Mesenteric fat pad (tissue), 1 donor: ENCODE results near the gene MOB3B. TPM values are rescaled to one million over a fixed set of nuclear protein-coding genes. Genes with fewer than 3 reads are reported as not detected.
"Not testable (repeated sequence)": the region's sequence is repeated elsewhere in the genome, so short reads cannot be mapped to it uniquely, and the experiment has no call there.

ENCODE experiments used
- DNase-seq: peaks from one replicate; pipeline ENCODE4 v3.0.0-alpha.2; 2020; ENCODE audit warnings: low spot score
- total RNA-seq: library from RNA; stranded (reverse); fragmentation: NEBNext Ultra II Directional; extraction: Animal tissue kit (Norgen Biotek cat#: 25700); gene quantifications from one replicate; pipeline ENCODE4 v1.2.1, GENCODE V29; 2021
- donor health status: DM: yes; HTN: yes; CAD: no.

Gene MOB3B
- total RNA-seq, 1 donor from 2014 or later, result 3.8 TPM

- DNase-seq, result no peak
Observed at GRCh38 chr9:27519466-27520465, 9.8 kb downstream of the MOB3B start.

- no peak for DNase-seq
Observed at GRCh38 chr9:27518809-27519208, 10.8 kb downstream of the MOB3B start.

GRCh38 chr9:27518006-27518405, 11.6 kb downstream of the MOB3B start:
- no peak for DNase-seq

- no peak for DNase-seq
Observed at GRCh38 chr9:27514551-27514950, 15.1 kb downstream of the MOB3B start.

GRCh38 chr9:27511771-27512170, 17.8 kb downstream of the MOB3B start:
- DNase-seq, result no peak

- no peak for DNase-seq
Observed at GRCh38 chr9:27510780-27511179, 18.8 kb downstream of the MOB3B start.

- DNase-seq, result no peak
Observed at GRCh38 chr9:27506981-27507380, 22.6 kb downstream of the MOB3B start.

GRCh38 chr9:27505744-27506161, 23.9 kb downstream of the MOB3B start:
- no peak for DNase-seq

- no peak for DNase-seq
Observed at GRCh38 chr9:27504259-27504658, 25.4 kb downstream of the MOB3B start.

- DNase-seq, result no peak
Observed at GRCh38 chr9:27503623-27504022, 26.0 kb downstream of the MOB3B start.

GRCh38 chr9:27500902-27501301, 28.7 kb downstream of the MOB3B start:
- not testable (repeated sequence) for DNase-seq

- DNase-seq, result no peak
Observed at GRCh38 chr9:27499451-27499850, 30.2 kb downstream of the MOB3B start.

GRCh38 chr9:27497883-27498417, 31.7 kb downstream of the MOB3B start:
- DNase-seq, result no peak

- DNase-seq, result no peak
Observed at GRCh38 chr9:27496135-27496504, 33.5 kb downstream of the MOB3B start.

GRCh38 chr9:27495480-27496134, 34.0 kb downstream of the MOB3B start:
- no peak for DNase-seq

- DNase-seq, result no peak
Observed at GRCh38 chr9:27491154-27491553, 38.5 kb downstream of the MOB3B start.

GRCh38 chr9:27489087-27489876, 40.3 kb downstream of the MOB3B start:
- no peak for DNase-seq

- no peak for DNase-seq
Observed at GRCh38 chr9:27487927-27488326, 41.7 kb downstream of the MOB3B start.

GRCh38 chr9:27487128-27487640, 42.4 kb downstream of the MOB3B start:
- no peak for DNase-seq

GRCh38 chr9:27485158-27485557, 44.5 kb downstream of the MOB3B start:
- no peak for DNase-seq

- no peak for DNase-seq
Observed at GRCh38 chr9:27483576-27483975, 46.0 kb downstream of the MOB3B start.
